HFF-Myc (cell line): ENCODE measurements around the gene COX17.

Experiments
- DNase-seq: peaks from one replicate; pipeline ENCODE4 v3.0.0-alpha.2; 2011; ENCODE audit warnings: low read depth; ENCODE audit errors: extremely low read depth
- H3K4me3 ChIP-seq: replicated peaks from 2 replicates; pipeline ENCODE4 v1.5.1; 2011; ENCODE audit warnings: low read depth, mild to moderate bottlenecking, control low read depth, low read length
- CTCF ChIP-seq: IDR thresholded peaks from 2 replicates; pipeline ENCODE4 v1.5.1; 2012; ENCODE audit warnings: mild to moderate bottlenecking, low read depth, low read length, control low read depth; ENCODE audit errors: missing control alignments

Gene COX17

DNA sequence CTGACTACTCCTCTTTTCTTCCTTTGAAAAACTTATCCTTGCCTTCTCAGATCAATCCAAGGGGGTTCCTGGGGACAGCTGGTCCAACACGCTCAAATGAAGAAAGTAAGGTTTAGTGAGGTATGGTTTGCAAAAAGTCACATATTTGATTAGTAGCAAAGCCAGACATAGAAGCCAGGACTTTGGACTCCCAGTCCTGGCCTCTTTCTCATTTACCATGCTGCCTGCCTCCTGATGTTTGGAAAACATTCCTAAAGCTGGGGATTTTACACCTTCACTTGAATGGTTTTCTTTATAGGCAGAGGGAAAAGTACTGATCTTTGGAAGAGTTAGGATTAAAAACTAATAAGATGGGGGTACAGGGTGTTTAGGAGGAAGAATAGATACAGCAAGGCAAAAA, 31.4 kb downstream of the COX17 start:
- no peak for DNase-seq
- H3K4me3 ChIP-seq: no peak overlapping the region
- TF ChIP-seq CTCF: no peak

- no peak for DNase-seq
- no peak for TF ChIP-seq CTCF
- H3K4me3 ChIP-seq: no peak overlapping the region
Observed at GRCh38 chr3:119644481-119644880, 32.7 kb downstream of the COX17 start.

DNA sequence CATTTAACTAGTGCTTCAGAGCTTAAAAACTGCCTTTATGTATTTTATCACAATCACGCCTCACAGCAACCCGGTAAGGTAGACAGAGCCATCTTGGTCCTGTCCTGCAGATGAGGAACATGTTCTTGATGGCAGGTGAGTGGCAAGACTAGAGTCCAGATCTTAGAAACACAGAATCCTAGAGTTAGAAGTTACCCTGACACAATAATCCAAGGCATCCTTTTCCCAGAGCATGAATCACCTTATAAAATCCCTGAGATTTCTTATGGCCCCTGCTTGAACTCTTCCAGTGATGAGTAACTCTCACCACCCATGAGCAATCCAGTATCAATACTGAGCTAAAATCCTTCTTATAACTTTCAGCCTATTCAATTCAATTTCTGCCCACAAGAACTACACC, 33.7 kb downstream of the COX17 start:
- no peak for TF ChIP-seq CTCF
- no peak for DNase-seq

DNA sequence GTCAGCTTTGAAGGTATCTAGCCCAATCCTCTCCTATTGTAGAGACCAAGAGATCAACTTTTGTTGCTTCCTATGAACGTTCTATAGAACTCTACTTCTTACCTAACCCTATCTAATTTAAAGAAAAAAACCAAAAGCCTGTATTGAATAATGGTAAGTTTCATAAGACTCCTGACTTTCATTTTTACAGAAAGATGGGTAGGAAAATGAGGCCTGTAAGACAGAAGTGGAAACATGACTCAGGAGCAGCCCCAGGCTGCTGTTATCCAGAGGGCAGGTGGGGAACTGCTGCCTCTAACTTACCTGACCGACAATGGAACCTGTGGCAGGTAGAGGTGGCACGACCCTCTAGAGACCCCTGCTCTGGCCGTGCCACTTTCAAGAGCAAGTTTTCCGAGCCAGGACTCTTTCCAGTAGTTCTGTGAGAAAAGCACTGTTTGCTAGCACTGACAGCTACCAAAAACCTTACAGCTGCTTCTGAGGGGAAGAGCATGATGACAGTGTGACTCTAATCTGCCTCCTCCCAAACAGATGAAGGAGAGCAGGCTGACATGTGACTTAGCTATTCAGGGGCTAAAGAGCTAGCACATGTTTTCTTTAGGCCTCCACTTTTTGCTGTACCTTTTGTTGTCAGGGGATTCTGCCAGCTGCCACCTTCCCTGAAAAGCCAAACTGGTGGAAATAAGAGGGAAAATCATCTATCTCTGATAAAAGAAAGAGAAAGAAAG, 34.3 kb downstream of the COX17 start:
- H3K4me3 ChIP-seq: no peak overlapping the region
- no peak for DNase-seq
- TF ChIP-seq CTCF: no peak

More for the DNA sequence above, 33.7 kb downstream of the COX17 start:
- no peak overlapping the region for H3K4me3 ChIP-seq

DNA sequence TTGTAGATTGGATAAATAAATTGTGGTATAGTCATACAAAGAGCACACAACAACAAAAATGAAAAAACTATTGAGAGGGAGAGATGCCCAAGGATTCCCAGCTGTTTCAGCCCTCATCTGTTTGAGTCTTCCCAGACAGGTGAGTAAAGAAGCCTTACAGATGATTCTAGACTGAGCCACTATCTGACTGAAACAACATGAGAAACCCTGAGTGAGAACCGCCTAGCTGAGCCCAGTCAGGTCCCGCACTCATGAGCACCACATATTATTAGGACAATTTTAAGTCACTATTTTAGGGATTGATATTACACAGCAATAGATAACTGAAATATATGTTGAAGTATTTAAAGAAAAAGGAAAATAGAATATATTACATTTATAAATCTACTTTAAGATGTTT, 35.8 kb downstream of the COX17 start:
- DNase-seq: no peak
- H3K4me3 ChIP-seq: no peak overlapping the region
- TF ChIP-seq CTCF: no peak

DNA sequence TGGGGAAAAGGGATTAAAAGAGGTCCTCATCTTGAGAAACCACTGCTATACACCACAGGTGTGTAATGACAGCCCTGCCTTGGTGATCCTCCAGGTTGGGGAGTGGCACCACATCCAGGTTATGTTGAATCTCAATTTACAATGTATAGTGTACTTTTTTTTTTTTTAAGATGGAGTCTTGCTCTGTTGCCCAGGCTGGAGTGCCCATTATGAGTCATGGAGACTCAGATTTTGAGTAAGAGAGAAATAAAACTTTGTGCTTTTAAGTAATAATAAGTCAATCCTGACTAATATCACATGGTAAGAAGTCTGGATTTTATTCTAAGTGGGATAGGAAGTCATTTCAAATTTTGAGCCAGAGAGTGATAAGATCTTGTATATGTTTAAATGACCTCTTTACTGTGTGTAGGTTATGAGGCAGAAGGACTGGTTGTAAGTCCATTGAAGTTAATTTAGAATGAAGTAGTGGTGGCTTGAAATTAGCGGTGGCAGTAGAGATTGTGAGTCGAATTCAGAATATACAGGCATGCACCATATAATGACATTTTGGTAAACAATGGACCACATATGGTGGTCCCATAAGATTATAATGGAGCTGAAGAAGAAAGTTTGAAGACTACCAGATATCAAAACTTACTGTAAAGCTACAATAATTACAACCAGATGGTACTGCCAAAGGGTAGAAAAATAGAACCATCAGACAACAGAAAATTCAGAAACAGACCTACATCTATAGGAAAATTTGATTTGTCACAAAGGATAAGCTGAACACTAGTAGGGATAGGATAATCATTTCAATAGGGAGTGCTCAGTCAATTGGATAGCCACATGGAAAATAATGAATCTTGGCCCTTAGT, 37.5 kb downstream of the COX17 start:
- no peak overlapping the region for H3K4me3 ChIP-seq
- TF ChIP-seq CTCF: no peak
- no peak for DNase-seq
